H9 (cell line): ENCODE results near the gene CD28. TPM values are rescaled to one million over a fixed set of nuclear protein-coding genes. Genes with fewer than 3 reads are reported as not detected.

Experiments
- DNase-seq: peaks from one replicate; pipeline ENCODE4 v3.0.0-alpha.2; 2017
- H2AFZ ChIP-seq: one replicate; pipeline ENCODE4 v1.6.1; 2013; ENCODE audit warnings: mild to moderate bottlenecking, low read length, control low read depth, moderate library complexity
- H2AK5ac ChIP-seq: 2 replicates; pipeline ENCODE4 v1.6.1; 2013; ENCODE audit warnings: low read length, control low read depth, mixed read lengths; ENCODE audit not compliant: insufficient read length
- H2BK120ac ChIP-seq: one replicate; pipeline ENCODE4 v1.6.1; 2013; ENCODE audit warnings: low read depth, mild to moderate bottlenecking, low read length, control low read depth, inconsistent platforms; ENCODE audit not compliant: poor library complexity, severe bottlenecking
- H2BK12ac ChIP-seq: 2 replicates; pipeline ENCODE4 v1.6.1; 2013; ENCODE audit warnings: low read length, control low read depth, mixed read lengths, low read depth; ENCODE audit not compliant: insufficient read length
- H2BK15ac ChIP-seq: 2 replicates; pipeline ENCODE4 v1.6.1; 2013; ENCODE audit warnings: low read depth, low read length, control low read depth
- H2BK20ac ChIP-seq: one replicate; pipeline ENCODE4 v1.6.1; 2013; ENCODE audit warnings: low read depth, mild to moderate bottlenecking, low read length, control low read depth, inconsistent platforms; ENCODE audit not compliant: poor library complexity, severe bottlenecking
- H2BK5ac ChIP-seq: 2 replicates; pipeline ENCODE4 v1.6.1; 2013; ENCODE audit warnings: low read length, control low read depth, mixed read lengths; ENCODE audit not compliant: insufficient read length
- H3K14ac ChIP-seq: 2 replicates; pipeline ENCODE4 v1.6.1; 2013; ENCODE audit warnings: low read length, control low read depth; ENCODE audit not compliant: insufficient read depth
- H3K18ac ChIP-seq: 2 replicates; pipeline ENCODE4 v1.6.1; 2013; ENCODE audit warnings: low read depth, mild to moderate bottlenecking, mixed read lengths, low read length, control low read depth; ENCODE audit not compliant: insufficient read length
- H3K23ac ChIP-seq: 2 replicates; pipeline ENCODE4 v1.6.1; 2013; ENCODE audit warnings: low read length, control low read depth, mixed read lengths, low read depth; ENCODE audit not compliant: insufficient read length
- H3K23me2 ChIP-seq: 2 replicates; pipeline ENCODE4 v1.6.1; 2013; ENCODE audit warnings: low read depth, mild to moderate bottlenecking, mixed read lengths, low read length, control low read depth; ENCODE audit not compliant: insufficient read length, poor library complexity, severe bottlenecking
- H3K27ac ChIP-seq: 2 replicates; pipeline ENCODE4 v1.5.1; 2013; ENCODE audit warnings: low read length, control low read depth, mixed read lengths, low read depth; ENCODE audit not compliant: insufficient read length
- H3K27me3 ChIP-seq: 2 replicates; pipeline ENCODE4 v1.6.1; 2013; ENCODE audit warnings: low read length, control low read depth, inconsistent platforms; ENCODE audit not compliant: insufficient read depth
- H3K4ac ChIP-seq: 2 replicates; pipeline ENCODE4 v1.6.1; 2013; ENCODE audit warnings: low read depth, mild to moderate bottlenecking, control low read depth, inconsistent platforms, low read length, moderate library complexity
- H3K4me1 ChIP-seq: 2 replicates; pipeline ENCODE4 v1.6.1; 2013; ENCODE audit warnings: low read length, control low read depth, inconsistent platforms; ENCODE audit not compliant: insufficient read depth
- H3K4me2 ChIP-seq: 2 replicates; pipeline ENCODE4 v1.6.1; 2013; ENCODE audit warnings: low read length, control low read depth, mixed read lengths; ENCODE audit not compliant: insufficient read length, insufficient read depth
- H3K56ac ChIP-seq: 2 replicates; pipeline ENCODE4 v1.6.1; 2013; ENCODE audit warnings: low read depth, mild to moderate bottlenecking, mixed read lengths, low read length, control low read depth; ENCODE audit not compliant: insufficient read length
- H3K79me1 ChIP-seq: 2 replicates; pipeline ENCODE4 v1.6.1; 2013; ENCODE audit warnings: low read depth, mild to moderate bottlenecking, moderate library complexity, low read length, control low read depth, inconsistent platforms; ENCODE audit not compliant: insufficient read depth, poor library complexity, severe bottlenecking
- H3K79me2 ChIP-seq: 2 replicates; pipeline ENCODE4 v1.6.1; 2013; ENCODE audit warnings: low read length, control low read depth, inconsistent platforms; ENCODE audit not compliant: insufficient read depth
- H3K9ac ChIP-seq: 2 replicates; pipeline ENCODE4 v1.6.1; 2013; ENCODE audit warnings: low read length, control low read depth, mixed read lengths; ENCODE audit not compliant: insufficient read length; ENCODE audit errors: extremely low read depth
- H3K9me3 ChIP-seq: one replicate; pipeline ENCODE4 v1.6.1; 2013; ENCODE audit warnings: low read depth, low read length, inconsistent platforms; ENCODE audit not compliant: control insufficient read depth
- H3T11ph ChIP-seq: one replicate; pipeline ENCODE4 v1.6.1; 2013; ENCODE audit warnings: mild to moderate bottlenecking, low read length, control low read depth, inconsistent platforms
- H4K20me1 ChIP-seq: one replicate; pipeline ENCODE4 v1.6.1; 2013; ENCODE audit not compliant: control insufficient read depth, insufficient read length, insufficient read depth
- H4K5ac ChIP-seq: 2 replicates; pipeline ENCODE4 v1.6.1; 2013; ENCODE audit warnings: low read depth, mild to moderate bottlenecking, mixed read lengths, low read length, control low read depth; ENCODE audit not compliant: insufficient read length
- H4K8ac ChIP-seq: replicated peaks from 2 replicates; pipeline ENCODE4 v1.6.1; 2013; ENCODE audit warnings: low read length, control low read depth, mixed read lengths, low read depth; ENCODE audit not compliant: insufficient read length
- H4K91ac ChIP-seq: 2 replicates; pipeline ENCODE4 v1.6.1; 2013; ENCODE audit warnings: low read depth, mild to moderate bottlenecking, moderate library complexity, mixed read lengths, low read length, control low read depth; ENCODE audit not compliant: insufficient read length
- H3K27ac Mint-ChIP-seq, 3 experiments: 2 replicates in 2 of 3; 3 replicates in 1 of 3; pipeline ENCODE4 v1.8.0; 2020 to 2021; ENCODE audit warnings: mixed read lengths in 3 of 3, mild to moderate bottlenecking in 1 of 3, moderate library complexity in 1 of 3
- H3K27me3 Mint-ChIP-seq: 2 replicates; pipeline ENCODE4 v1.8.0; 2021; ENCODE audit warnings: low read depth, mild to moderate bottlenecking, moderate library complexity, mixed read lengths
- H3K36me3 Mint-ChIP-seq, 3 experiments: 2 replicates in 2 of 3; 3 replicates in 1 of 3; pipeline ENCODE4 v1.8.0; 2020 to 2021; ENCODE audit warnings: low read depth in 3 of 3, mixed read lengths in 3 of 3; ENCODE audit not compliant: insufficient read depth in 1 of 3
- H3K4me1 Mint-ChIP-seq, 2 experiments: 2 replicates each; pipeline ENCODE4 v1.8.0; 2020; ENCODE audit warnings: mixed read lengths in 2 of 2
- H3K4me3 Mint-ChIP-seq, 2 experiments: 2 replicates in 1 of 2; 3 replicates in 1 of 2; pipeline ENCODE4 v1.8.0; 2020 to 2021; ENCODE audit warnings: mild to moderate bottlenecking in 2 of 2, mixed read lengths in 2 of 2, moderate library complexity in 1 of 2
- H3K9me3 Mint-ChIP-seq, 2 experiments: 2 replicates in 1 of 2; 3 replicates in 1 of 2; pipeline ENCODE4 v1.8.0; 2020; ENCODE audit warnings: mild to moderate bottlenecking in 2 of 2, mixed read lengths in 2 of 2, moderate library complexity in 1 of 2
- WGBS: extraction: QIAGEN DNeasy Blood & Tissue Kit; methylation state at CpG from one replicate; pipeline ENCODE4 v1.1.7; 2013; ENCODE audit warnings: missing lambda C conversion rate, low lambda C conversion rate, mixed read lengths; ENCODE audit not compliant: insufficient read length; ENCODE audit errors: extremely low coverage; 5-methylcytosine and 5-hydroxymethylcytosine counted together
- total RNA-seq: library from RNA; stranded (reverse); gene quantifications from 2 replicates; pipeline ENCODE4 v1.2.1, GENCODE V29; 2021
- TF ChIP-seq, protein P1 (sequence below): fragments of 200-600 bp; sonication (generic); conservative IDR thresholded peaks from 3 replicates; pipeline ENCODE4 v1.8.0; 2021; ENCODE audit warnings: antibody characterized with exemption, mild to moderate bottlenecking

The CD28 gene
- total RNA-seq, 1 experiment from 2014 or later = not detected

DNA sequence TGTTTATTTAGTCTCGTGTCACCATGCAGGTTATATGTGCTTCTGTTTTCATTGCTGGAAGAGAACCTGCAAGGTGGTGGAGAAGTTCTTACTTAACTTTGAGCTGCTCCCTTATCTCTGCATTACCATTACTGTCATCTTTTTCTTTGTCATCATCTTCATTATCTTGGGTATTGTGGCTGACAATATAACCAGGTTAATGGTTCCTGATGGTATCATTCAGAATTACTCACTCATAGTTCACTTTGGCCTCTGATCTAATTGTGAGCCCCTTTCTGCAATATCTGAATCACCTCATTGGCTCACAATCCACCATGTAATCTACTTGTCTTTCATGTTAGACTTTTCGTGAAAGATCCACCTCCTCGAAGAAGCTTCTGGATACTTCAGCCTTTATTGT, 5.0 kb downstream of the CD28 start:
- no peak overlapping the region for H3K18ac ChIP-seq
- Mint-ChIP-seq H3K36me3 (no peaks in the 10 kb centered on the region), H3K27ac (no peak overlapping the region), H3K27me3 (no peaks in the 10 kb centered on the region; the same call in 1 of the 2 replicates), H3K4me1 (peaks cover 4 to 9% of the 10 kb centered on the region in 2 experiments; a peak in 3 of 4 replicates), H3K9me3 (no peaks in the 10 kb centered on the region), H3K4me3 (no peak overlapping the region)
- H3K4ac ChIP-seq = no peak overlapping the region
- H2BK12ac ChIP-seq = no peak overlapping the region
- no peaks in the 10 kb centered on the region for H4K20me1 ChIP-seq
- no peaks in the 10 kb centered on the region for H3K79me2 ChIP-seq
- no peaks in the 10 kb centered on the region for H3K4me1 ChIP-seq
- H2AFZ ChIP-seq = no peak overlapping the region
- no peaks in the 10 kb centered on the region for H3K27me3 ChIP-seq
- no peaks in the 10 kb centered on the region for H3K23me2 ChIP-seq
- no peak overlapping the region for H2BK5ac ChIP-seq
- no peak overlapping the region for H2AK5ac ChIP-seq
- H4K91ac ChIP-seq = no peak overlapping the region
- no peak overlapping the region for H4K5ac ChIP-seq
- no CpG with 5 or more reads among the region's 3 CpGs for WGBS
- no peak overlapping the region for H3K27ac ChIP-seq
- no peak overlapping the region for H4K8ac ChIP-seq
- no peak overlapping the region for H3K4me2 ChIP-seq
- no peak overlapping the region for H3K23ac ChIP-seq
- no peak overlapping the region for H3K56ac ChIP-seq
- H3K9me3 ChIP-seq = no peaks in the 10 kb centered on the region
- no peak overlapping the region for H3K14ac ChIP-seq
- H3K79me1 ChIP-seq = no peaks in the 10 kb centered on the region
- DNase-seq = no peak
- no peak overlapping the region for H3T11ph ChIP-seq
- no peak overlapping the region for H2BK120ac ChIP-seq
- no peak overlapping the region for H2BK20ac ChIP-seq
- H2BK15ac ChIP-seq = no peak overlapping the region
- H3K9ac ChIP-seq = no peak overlapping the region
- TF ChIP-seq, protein P1, sequence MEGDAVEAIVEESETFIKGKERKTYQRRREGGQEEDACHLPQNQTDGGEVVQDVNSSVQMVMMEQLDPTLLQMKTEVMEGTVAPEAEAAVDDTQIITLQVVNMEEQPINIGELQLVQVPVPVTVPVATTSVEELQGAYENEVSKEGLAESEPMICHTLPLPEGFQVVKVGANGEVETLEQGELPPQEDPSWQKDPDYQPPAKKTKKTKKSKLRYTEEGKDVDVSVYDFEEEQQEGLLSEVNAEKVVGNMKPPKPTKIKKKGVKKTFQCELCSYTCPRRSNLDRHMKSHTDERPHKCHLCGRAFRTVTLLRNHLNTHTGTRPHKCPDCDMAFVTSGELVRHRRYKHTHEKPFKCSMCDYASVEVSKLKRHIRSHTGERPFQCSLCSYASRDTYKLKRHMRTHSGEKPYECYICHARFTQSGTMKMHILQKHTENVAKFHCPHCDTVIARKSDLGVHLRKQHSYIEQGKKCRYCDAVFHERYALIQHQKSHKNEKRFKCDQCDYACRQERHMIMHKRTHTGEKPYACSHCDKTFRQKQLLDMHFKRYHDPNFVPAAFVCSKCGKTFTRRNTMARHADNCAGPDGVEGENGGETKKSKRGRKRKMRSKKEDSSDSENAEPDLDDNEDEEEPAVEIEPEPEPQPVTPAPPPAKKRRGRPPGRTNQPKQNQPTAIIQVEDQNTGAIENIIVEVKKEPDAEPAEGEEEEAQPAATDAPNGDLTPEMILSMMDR = no peak
